HEK293 (cell line): Measurements from ENCODE around the gene LBX2.
A peak's percentile ranks its signal among the peaks of the same experiment; 100 is the strongest.

Source experiments
- CTCF ChIA-PET: fragments of 350-600 bp; formaldehyde crosslinking; extraction: SDS; loops from one replicate; lab custom pipeline; 2021; ENCODE audit warnings: antibody characterized with exemption; lab: Yijun Ruan, JAX
- POLR2A ChIA-PET: fragments of 300-600 bp; formaldehyde crosslinking; extraction: SDS; loops from one replicate; lab custom pipeline; 2020; ENCODE audit warnings: antibody characterized with exemption, inconsistent platforms; lab: Yijun Ruan, JAX
- H3K27ac ChIP-seq: fragments of 200-500 bp; sonication (Bioruptor generic); 2 replicates; pipeline ENCODE4 v1.5.1; 2014; ENCODE audit warnings: low read depth, low read length, control low read depth, inconsistent platforms; ENCODE audit errors: extremely low read depth
- H3K36me3 ChIP-seq, 2 experiments: fragments of 200-500 bp in 1 of 2; sonication (Bioruptor generic) in 1 of 2; 1 replicate in 1 of 2; 2 replicates in 1 of 2; pipeline ENCODE4 v1.5.1; 2014 to 2017; ENCODE audit warnings: inconsistent platforms in 2 of 2, low read length in 2 of 2; ENCODE audit not compliant: control insufficient read depth in 2 of 2, insufficient read depth in 1 of 2
- H3K4me1 ChIP-seq: fragments of 200-500 bp; sonication (Bioruptor generic); 2 replicates; pipeline ENCODE4 v1.5.1; 2014; ENCODE audit warnings: mild to moderate bottlenecking, low read length, inconsistent platforms; ENCODE audit not compliant: control insufficient read depth, insufficient read depth
- H3K4me3 ChIP-seq: 2 replicates; pipeline ENCODE4 v1.5.1; 2011; ENCODE audit warnings: low read depth, mild to moderate bottlenecking, control low read depth, low read length, moderate library complexity
- H3K9me3 ChIP-seq: fragments of 200-500 bp; sonication (Bioruptor generic); 2 replicates; pipeline ENCODE4 v1.5.1; 2014; ENCODE audit warnings: low read depth, low read length, inconsistent platforms; ENCODE audit not compliant: control insufficient read depth, insufficient read depth
- BCL11A ChIP-seq: fragments of 450-650 bp; formaldehyde crosslinking; IDR thresholded peaks from 2 replicates; pipeline ENCODE4 v1.5.1; 2016; ENCODE audit warnings: low read depth, missing biosample characterization, missing genetic modification characterization
- FEZF1 ChIP-seq: fragments of 450-650 bp; formaldehyde crosslinking; IDR thresholded peaks from 2 replicates; pipeline ENCODE4 v1.5.1; 2016; ENCODE audit warnings: missing biosample characterization, missing genetic modification characterization
- GFI1B ChIP-seq: fragments of 450-650 bp; formaldehyde crosslinking; IDR thresholded peaks from 2 replicates; pipeline ENCODE4 v1.5.1; 2016; ENCODE audit warnings: missing biosample characterization, missing genetic modification characterization
- IKZF3 ChIP-seq: fragments of 450-650 bp; IDR thresholded peaks from 2 replicates; pipeline ENCODE4 v1.5.0; 2018; ENCODE audit warnings: missing biosample characterization, mild to moderate bottlenecking, missing genetic modification characterization, moderate library complexity
- KLF1 ChIP-seq: fragments of 450-650 bp; formaldehyde crosslinking; IDR thresholded peaks from 2 replicates; pipeline ENCODE4 v1.5.1; 2016; ENCODE audit warnings: missing biosample characterization, missing genetic modification characterization
- KLF8 ChIP-seq: fragments of 450-650 bp; formaldehyde crosslinking; IDR thresholded peaks from 2 replicates; pipeline ENCODE4 v1.5.1; 2016; ENCODE audit warnings: missing biosample characterization, missing genetic modification characterization
- KLF9 ChIP-seq: fragments of 450-650 bp; formaldehyde crosslinking; IDR thresholded peaks from 2 replicates; pipeline ENCODE4 v1.5.1; 2016; ENCODE audit warnings: missing biosample characterization, missing genetic modification characterization, low read depth
- MYNN ChIP-seq: fragments of 450-650 bp; formaldehyde crosslinking; IDR thresholded peaks from 2 replicates; pipeline ENCODE4 v1.5.1; 2016; ENCODE audit warnings: missing biosample characterization, missing genetic modification characterization, borderline replicate concordance
- RBAK ChIP-seq: fragments of 450-650 bp; formaldehyde crosslinking; IDR thresholded peaks from 2 replicates; pipeline ENCODE4 v1.5.1; 2016; ENCODE audit warnings: missing biosample characterization, missing genetic modification characterization
- REPIN1 ChIP-seq: fragments of 450-650 bp; formaldehyde crosslinking; IDR thresholded peaks from 2 replicates; pipeline ENCODE4 v1.5.1; 2017; ENCODE audit warnings: missing biosample characterization, missing genetic modification characterization, low read depth
- SCRT1 ChIP-seq: fragments of 450-650 bp; formaldehyde crosslinking; IDR thresholded peaks from 2 replicates; pipeline ENCODE4 v1.5.1; 2016; ENCODE audit warnings: missing biosample characterization, missing genetic modification characterization, borderline replicate concordance
- SP2 ChIP-seq: fragments of 450-650 bp; formaldehyde crosslinking; IDR thresholded peaks from 2 replicates; pipeline ENCODE4 v1.5.1; 2016; ENCODE audit warnings: missing biosample characterization, missing genetic modification characterization
- SP3 ChIP-seq: fragments of 450-650 bp; formaldehyde crosslinking; IDR thresholded peaks from 2 replicates; pipeline ENCODE4 v1.5.1; 2016; ENCODE audit warnings: missing biosample characterization, missing genetic modification characterization
- WT1 ChIP-seq: fragments of 450-650 bp; formaldehyde crosslinking; IDR thresholded peaks from 2 replicates; pipeline ENCODE4 v1.5.1; 2016; ENCODE audit warnings: missing biosample characterization, missing genetic modification characterization
- YY1 ChIP-seq: fragments of 450-650 bp; formaldehyde crosslinking; IDR thresholded peaks from 2 replicates; pipeline ENCODE4 v1.5.1; 2018; ENCODE audit warnings: missing biosample characterization, missing genetic modification characterization
- ZEB2 ChIP-seq: fragments of 450-650 bp; formaldehyde crosslinking; IDR thresholded peaks from 2 replicates; pipeline ENCODE4 v1.5.1; 2016; ENCODE audit warnings: missing biosample characterization, missing genetic modification characterization
- ZFP41 ChIP-seq: fragments of 450-650 bp; formaldehyde crosslinking; IDR thresholded peaks from 2 replicates; pipeline ENCODE4 v1.5.1; 2016; ENCODE audit warnings: missing biosample characterization, missing genetic modification characterization, borderline replicate concordance
- ZFP69B ChIP-seq: fragments of 450-650 bp; formaldehyde crosslinking; IDR thresholded peaks from 2 replicates; pipeline ENCODE4 v1.5.1; 2016; ENCODE audit warnings: missing biosample characterization, missing genetic modification characterization
- ZNF10 ChIP-seq: fragments of 450-650 bp; formaldehyde crosslinking; IDR thresholded peaks from 2 replicates; pipeline ENCODE4 v1.5.1; 2017; ENCODE audit warnings: missing biosample characterization, missing genetic modification characterization
- ZNF132 ChIP-seq: fragments of 450-650 bp; formaldehyde crosslinking; IDR thresholded peaks from 2 replicates; pipeline ENCODE4 v1.5.1; 2017; ENCODE audit warnings: missing biosample characterization, missing genetic modification characterization, borderline replicate concordance
- ZNF133 ChIP-seq: fragments of 450-650 bp; formaldehyde crosslinking; IDR thresholded peaks from 2 replicates; pipeline ENCODE4 v1.5.1; 2016; ENCODE audit warnings: missing biosample characterization, missing genetic modification characterization
- ZNF266 ChIP-seq: fragments of 450-650 bp; formaldehyde crosslinking; IDR thresholded peaks from 2 replicates; pipeline ENCODE4 v1.5.1; 2016; ENCODE audit warnings: missing biosample characterization, missing genetic modification characterization, low read depth
- ZNF311 ChIP-seq: fragments of 450-650 bp; formaldehyde crosslinking; IDR thresholded peaks from 2 replicates; pipeline ENCODE4 v1.5.1; 2017; ENCODE audit warnings: missing biosample characterization, missing genetic modification characterization, borderline replicate concordance
- ZNF335 ChIP-seq: fragments of 450-650 bp; formaldehyde crosslinking; conservative IDR thresholded peaks from 2 replicates; pipeline ENCODE4 v1.5.1; 2016; ENCODE audit warnings: missing biosample characterization, missing genetic modification characterization
- ZNF404 ChIP-seq: fragments of 450-650 bp; formaldehyde crosslinking; IDR thresholded peaks from 2 replicates; pipeline ENCODE4 v1.5.1; 2017; ENCODE audit warnings: missing biosample characterization, missing genetic modification characterization
- ZNF621 ChIP-seq: fragments of 450-650 bp; formaldehyde crosslinking; IDR thresholded peaks from 2 replicates; pipeline ENCODE4 v1.5.1; 2017; ENCODE audit warnings: missing biosample characterization, missing genetic modification characterization
- ZNF658 ChIP-seq: fragments of 450-650 bp; formaldehyde crosslinking; IDR thresholded peaks from 2 replicates; pipeline ENCODE4; 2016; ENCODE audit warnings: missing biosample characterization, missing genetic modification characterization
- ZNF664 ChIP-seq: fragments of 450-650 bp; formaldehyde crosslinking; IDR thresholded peaks from 2 replicates; pipeline ENCODE4 v1.5.1; 2016; ENCODE audit warnings: missing biosample characterization, missing genetic modification characterization
- ZXDB ChIP-seq: fragments of 450-650 bp; formaldehyde crosslinking; IDR thresholded peaks from 2 replicates; pipeline ENCODE4 v1.5.1; 2016; ENCODE audit warnings: missing biosample characterization, missing genetic modification characterization
- TF ChIP-seq, protein P1 (sequence below): fragments of 450-650 bp; formaldehyde crosslinking; IDR thresholded peaks from 2 replicates; pipeline ENCODE4 v1.5.1; 2016; ENCODE audit warnings: missing biosample characterization, missing genetic modification characterization
- TF ChIP-seq, protein P2 (sequence below): fragments of 450-650 bp; formaldehyde crosslinking; IDR thresholded peaks from 2 replicates; pipeline ENCODE4 v1.5.1; 2016; ENCODE audit warnings: missing biosample characterization, missing genetic modification characterization
- TF ChIP-seq, protein P3 (sequence below): fragments of 450-650 bp; formaldehyde crosslinking; IDR thresholded peaks from 2 replicates; pipeline ENCODE4 v1.5.1; 2016; ENCODE audit warnings: missing biosample characterization, missing genetic modification characterization

Gene LBX2

DNA sequence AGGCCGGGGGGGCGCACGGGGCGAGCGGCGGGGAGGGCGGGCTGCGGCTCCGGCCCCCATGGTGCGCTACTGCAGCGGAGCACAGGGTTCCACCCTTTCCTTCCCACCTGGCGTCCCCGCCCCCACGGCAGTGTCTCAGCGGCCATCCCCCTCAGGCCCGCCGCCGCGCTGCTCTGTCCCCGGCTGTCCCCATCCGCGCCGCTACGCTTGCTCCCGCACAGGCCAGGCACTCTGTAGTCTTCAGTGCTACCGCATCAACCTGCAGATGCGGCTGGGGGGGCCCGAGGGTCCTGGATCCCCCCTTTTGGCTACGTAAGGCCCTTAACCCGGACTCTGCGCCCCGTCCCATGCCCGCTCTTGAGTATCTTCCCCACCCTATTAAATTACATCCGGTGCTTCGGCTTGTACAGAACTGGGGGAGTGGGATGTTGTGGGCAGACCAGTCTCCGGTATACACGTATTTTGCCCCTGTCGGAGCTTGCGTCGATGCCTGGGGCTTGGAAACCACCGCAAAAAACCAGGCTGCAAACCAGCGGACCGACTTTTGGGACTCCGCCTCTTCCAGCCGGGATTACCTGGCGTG lies 41.8 kb downstream of the LBX2 start (continued):
- TF ChIP-seq FEZF1 (tag by site-specific recombination), result peak; percentile 80
- no peak for TF ChIP-seq RBAK
- peak; percentile 84 for TF ChIP-seq ZEB2 (tag by site-specific recombination)
- TF ChIP-seq ZXDB (tag by site-specific recombination), result peak; percentile 72
- TF ChIP-seq KLF8, result peak; percentile 56; the same call in 1 of the 2 replicates
- TF ChIP-seq, protein P1, sequence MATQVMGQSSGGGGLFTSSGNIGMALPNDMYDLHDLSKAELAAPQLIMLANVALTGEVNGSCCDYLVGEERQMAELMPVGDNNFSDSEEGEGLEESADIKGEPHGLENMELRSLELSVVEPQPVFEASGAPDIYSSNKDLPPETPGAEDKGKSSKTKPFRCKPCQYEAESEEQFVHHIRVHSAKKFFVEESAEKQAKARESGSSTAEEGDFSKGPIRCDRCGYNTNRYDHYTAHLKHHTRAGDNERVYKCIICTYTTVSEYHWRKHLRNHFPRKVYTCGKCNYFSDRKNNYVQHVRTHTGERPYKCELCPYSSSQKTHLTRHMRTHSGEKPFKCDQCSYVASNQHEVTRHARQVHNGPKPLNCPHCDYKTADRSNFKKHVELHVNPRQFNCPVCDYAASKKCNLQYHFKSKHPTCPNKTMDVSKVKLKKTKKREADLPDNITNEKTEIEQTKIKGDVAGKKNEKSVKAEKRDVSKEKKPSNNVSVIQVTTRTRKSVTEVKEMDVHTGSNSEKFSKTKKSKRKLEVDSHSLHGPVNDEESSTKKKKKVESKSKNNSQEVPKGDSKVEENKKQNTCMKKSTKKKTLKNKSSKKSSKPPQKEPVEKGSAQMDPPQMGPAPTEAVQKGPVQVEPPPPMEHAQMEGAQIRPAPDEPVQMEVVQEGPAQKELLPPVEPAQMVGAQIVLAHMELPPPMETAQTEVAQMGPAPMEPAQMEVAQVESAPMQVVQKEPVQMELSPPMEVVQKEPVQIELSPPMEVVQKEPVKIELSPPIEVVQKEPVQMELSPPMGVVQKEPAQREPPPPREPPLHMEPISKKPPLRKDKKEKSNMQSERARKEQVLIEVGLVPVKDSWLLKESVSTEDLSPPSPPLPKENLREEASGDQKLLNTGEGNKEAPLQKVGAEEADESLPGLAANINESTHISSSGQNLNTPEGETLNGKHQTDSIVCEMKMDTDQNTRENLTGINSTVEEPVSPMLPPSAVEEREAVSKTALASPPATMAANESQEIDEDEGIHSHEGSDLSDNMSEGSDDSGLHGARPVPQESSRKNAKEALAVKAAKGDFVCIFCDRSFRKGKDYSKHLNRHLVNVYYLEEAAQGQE, result 0 out of 2 replicates have a peak, but pooled peaks have one; percentile 15
- no peak for TF ChIP-seq REPIN1 (tag by site-specific recombination)
- TF ChIP-seq KLF1 (tag by site-specific recombination), result peak; percentile 38; the same call in 1 of the 2 replicates
- no peak for TF ChIP-seq ZFP69B (tag by site-specific recombination)
- TF ChIP-seq IKZF3 (tag by site-specific recombination), result peak; percentile 80
- peak; percentile 87 for TF ChIP-seq KLF9 (tag by site-specific recombination)
- no peak for TF ChIP-seq ZNF10 (tag by site-specific recombination)
- no peak for TF ChIP-seq ZNF658
- no peak for TF ChIP-seq GFI1B (tag by site-specific recombination)
- TF ChIP-seq, protein P2, sequence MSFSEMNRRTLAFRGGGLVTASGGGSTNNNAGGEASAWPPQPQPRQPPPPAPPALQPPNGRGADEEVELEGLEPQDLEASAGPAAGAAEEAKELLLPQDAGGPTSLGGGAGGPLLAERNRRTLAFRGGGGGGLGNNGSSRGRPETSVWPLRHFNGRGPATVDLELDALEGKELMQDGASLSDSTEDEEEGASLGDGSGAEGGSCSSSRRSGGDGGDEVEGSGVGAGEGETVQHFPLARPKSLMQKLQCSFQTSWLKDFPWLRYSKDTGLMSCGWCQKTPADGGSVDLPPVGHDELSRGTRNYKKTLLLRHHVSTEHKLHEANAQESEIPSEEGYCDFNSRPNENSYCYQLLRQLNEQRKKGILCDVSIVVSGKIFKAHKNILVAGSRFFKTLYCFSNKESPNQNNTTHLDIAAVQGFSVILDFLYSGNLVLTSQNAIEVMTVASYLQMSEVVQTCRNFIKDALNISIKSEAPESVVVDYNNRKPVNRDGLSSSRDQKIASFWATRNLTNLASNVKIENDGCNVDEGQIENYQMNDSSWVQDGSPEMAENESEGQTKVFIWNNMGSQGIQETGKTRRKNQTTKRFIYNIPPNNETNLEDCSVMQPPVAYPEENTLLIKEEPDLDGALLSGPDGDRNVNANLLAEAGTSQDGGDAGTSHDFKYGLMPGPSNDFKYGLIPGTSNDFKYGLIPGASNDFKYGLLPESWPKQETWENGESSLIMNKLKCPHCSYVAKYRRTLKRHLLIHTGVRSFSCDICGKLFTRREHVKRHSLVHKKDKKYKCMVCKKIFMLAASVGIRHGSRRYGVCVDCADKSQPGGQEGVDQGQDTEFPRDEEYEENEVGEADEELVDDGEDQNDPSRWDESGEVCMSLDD, result peak; percentile 63

DNA sequence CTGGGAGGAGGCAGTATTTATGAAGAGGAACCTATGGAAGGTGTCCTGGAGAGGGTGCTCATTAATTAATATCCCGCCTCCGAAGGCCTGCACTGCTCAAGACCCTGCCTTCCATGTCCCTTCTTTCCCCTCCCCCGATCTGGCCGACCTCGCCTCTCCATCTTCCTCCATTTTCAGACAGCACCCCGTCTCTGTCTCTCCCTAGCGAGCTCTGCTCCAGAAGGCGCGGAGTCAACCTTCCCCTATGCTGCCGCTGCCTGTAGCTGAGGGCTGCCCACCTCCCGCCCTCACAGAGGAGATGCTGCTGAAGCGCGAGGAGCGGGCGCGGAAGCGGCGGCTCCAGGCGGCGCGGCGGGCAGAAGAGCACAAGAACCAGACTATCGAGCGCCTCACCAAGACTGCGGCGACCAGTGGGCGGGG lies 42.3 kb downstream of the LBX2 start:
- Histone ChIP-seq H3K27ac (peak overlapping the region; percentile 96), H3K4me1 (peaks cover 5% of the 10 kb centered on the region), H3K36me3 (peaks cover 0 to 23% of the 10 kb centered on the region in 2 experiments; a peak in 1 of 3 replicates), H3K9me3 (no peaks in the 10 kb centered on the region), H3K4me3 (peak overlapping the region; percentile 60)
- POLR2A ChIA-PET, result interaction anchor here (0.7 to 3.8 kb wide), 12 partner anchors 8 to 1223 kb away, joined by 3 to 37 read pairs (median 3); partner anchors contain the start of genes CCDC142, CCT7, MOGS and PCGF1
- CTCF ChIA-PET, result interaction anchor here (0.6 to 1.6 kb wide), 7 partner anchors 10 to 122 kb away, joined by 3 to 6 read pairs (median 4); partner anchors contain the start of genes CCDC142 and TTC31
- TF ChIP-seq SP3 (tag by site-specific recombination) (peak; percentile 47; the same call in 1 of the 2 replicates), ZNF335 (tag by site-specific recombination) (peak; percentile 86), FEZF1 (tag by site-specific recombination) (no peak), WT1 (no peak), YY1 (no peak), ZNF621 (tag by site-specific recombination) (no peak), ZNF404 (no peak), ZNF132 (tag by site-specific recombination) (no peak), REPIN1 (tag by site-specific recombination) (no peak), ZFP41 (tag by site-specific recombination) (no peak), BCL11A (no peak), ZNF133 (tag by site-specific recombination) (no peak), ZNF266 (tag by site-specific recombination) (no peak), ZNF311 (no peak), SCRT1 (tag by site-specific recombination) (no peak), ZNF664 (tag by site-specific recombination) (no peak), MYNN (tag by site-specific recombination) (no peak), SP2 (peak; percentile 67)
- TF ChIP-seq, protein P3, sequence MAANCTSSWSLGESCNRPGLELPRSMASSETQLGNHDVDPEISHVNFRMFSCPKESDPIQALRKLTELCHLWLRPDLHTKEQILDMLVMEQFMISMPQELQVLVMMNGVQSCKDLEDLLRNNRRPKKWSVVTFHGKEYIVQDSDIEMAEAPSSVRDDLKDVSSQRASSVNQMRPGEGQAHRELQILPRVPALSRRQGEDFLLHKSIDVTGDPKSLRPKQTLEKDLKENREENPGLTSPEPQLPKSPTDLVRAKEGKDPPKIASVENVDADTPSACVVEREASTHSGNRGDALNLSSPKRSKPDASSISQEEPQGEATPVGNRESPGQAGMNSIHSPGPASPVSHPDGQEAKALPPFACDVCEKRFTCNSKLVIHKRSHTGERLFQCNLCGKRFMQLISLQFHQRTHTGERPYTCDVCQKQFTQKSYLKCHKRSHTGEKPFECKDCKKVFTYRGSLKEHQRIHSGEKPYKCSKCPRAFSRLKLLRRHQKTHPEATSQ (tag by site-specific recombination), result no peak
